ENCODE data around the gene ABCB6.

GRCh38 chr2:219180961-219181360 lies 37.8 kb downstream of the ABCB6 start:
- TF ChIP-seq CTCF (tag by site-specific recombination; IDR thresholded peaks at IDR 0.05) (no peak), ZNF654 (tag by site-specific recombination; IDR thresholded peaks at IDR 0.05; ENCODE audit: low read depth) (no peak), ZNF571 (tag by site-specific recombination; IDR thresholded peaks at IDR 0.05) (no peak), ZBTB7A (tag by site-specific recombination; IDR thresholded peaks at IDR 0.05; ENCODE audit: low read depth) (no peak), ZSCAN4 (tag by site-specific recombination; IDR thresholded peaks at IDR 0.05) (no peak), ZNF585B (tag by site-specific recombination; IDR thresholded peaks at IDR 0.05) (no peak), ZNF658 (tag by site-specific recombination; IDR thresholded peaks at IDR 0.05) (no peak), KLF16 (tag by site-specific recombination; IDR thresholded peaks at IDR 0.05) (no peak), ZFP41 (tag by site-specific recombination; IDR thresholded peaks at IDR 0.05; ENCODE audit: borderline replicate concordance) (no peak), ZNF558 (tag by site-specific recombination; IDR thresholded peaks at IDR 0.05) (no peak), ATF2 (tag by site-specific recombination; IDR thresholded peaks at IDR 0.05; ENCODE audit: low read depth) (no peak), ZNF175 (tag by site-specific recombination; IDR thresholded peaks at IDR 0.05) (no peak)
